GM18868 (cell line): ENCODE data around the gene ESM1.
A peak's percentile ranks its signal among the peaks of the same experiment; 100 is the strongest.

Experiments used
- ATAC-seq: cut with Tn5 transposase; IDR thresholded peaks from one replicate; pipeline ENCODE4 v1.9.1; 2021; ENCODE audit warnings: mild to moderate bottlenecking, moderate library complexity; ENCODE audit not compliant: unreplicated experiment

Gene ESM1

DNA sequence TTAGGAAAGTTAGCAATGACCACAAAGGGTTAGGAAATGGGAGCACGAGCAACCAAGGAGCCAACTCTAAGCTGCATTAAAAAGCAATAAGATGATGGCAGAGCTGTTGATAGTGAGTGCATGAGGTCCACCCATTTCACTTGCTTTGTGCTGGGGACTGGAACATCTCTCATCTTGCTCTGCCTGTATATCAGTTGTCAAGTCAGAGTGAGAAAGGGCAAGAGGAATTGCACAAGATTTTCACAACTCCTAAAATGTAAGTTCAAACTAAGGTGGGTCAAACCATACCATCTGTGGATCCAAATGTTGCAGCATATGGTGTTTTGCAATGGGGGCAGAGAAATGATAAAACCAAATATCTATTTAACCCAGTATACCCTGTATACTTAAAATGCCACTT, 2.8 kb upstream of the ESM1 start:
- no peak for ATAC-seq

DNA sequence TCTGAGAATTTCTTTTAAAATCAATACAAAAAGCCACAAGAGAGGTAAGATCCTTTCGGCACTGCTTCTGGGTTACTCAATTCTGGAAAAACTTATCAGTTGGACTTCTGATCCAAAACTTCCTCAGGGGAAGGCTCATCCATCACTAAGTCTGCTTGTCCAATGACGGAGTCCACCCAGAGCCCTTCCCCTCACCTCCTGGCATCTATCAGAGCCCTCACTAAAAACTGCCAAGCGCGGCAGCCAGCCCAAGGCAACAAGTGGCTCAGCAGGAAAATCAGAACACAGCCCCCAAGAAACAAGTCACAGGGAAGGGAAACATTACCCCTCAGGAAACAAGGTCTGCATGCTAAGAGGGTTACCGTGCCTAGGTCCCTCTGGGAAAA, 869 bp upstream of the ESM1 start:
- ATAC-seq = no peak

DNA sequence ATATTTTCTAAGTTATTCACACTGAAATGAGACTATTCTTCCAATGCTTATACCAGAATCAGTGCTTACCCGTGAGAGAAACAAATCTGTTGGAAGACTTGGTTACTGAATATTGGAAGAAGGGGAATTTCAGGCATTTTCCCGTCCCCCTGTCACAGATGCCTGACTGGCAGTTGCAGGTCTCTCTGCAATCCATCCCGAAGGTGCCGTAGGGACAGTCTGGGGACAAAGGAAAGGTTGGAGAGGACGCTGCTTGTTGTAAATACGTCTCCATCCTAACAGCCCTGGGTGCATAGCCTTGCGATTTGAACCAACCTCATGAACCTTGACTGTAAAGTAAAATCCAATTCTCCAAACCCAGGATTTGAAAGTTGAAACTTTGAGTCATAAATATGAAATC, 3.5 kb downstream of the ESM1 start:
- no peak for ATAC-seq

DNA sequence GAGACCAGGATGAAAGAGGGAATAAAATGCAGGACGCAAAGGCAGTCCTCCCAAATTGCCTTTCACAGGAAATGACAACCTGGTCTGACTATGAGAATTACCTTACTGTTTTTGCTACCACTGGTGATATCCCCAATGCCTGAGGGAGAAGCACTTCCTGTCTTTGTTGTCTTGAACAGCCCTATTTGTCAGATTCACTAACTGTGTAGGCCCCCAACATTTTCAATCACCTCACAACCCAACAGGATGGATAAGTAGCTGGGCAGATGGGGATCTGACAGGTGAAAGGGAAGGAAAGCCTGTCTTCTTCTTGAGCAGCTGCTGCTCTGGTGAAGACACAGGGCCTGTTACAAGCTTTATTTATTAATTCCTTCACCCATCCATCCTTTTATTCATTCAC, 9.7 kb downstream of the ESM1 start:
- ATAC-seq = no peak

DNA sequence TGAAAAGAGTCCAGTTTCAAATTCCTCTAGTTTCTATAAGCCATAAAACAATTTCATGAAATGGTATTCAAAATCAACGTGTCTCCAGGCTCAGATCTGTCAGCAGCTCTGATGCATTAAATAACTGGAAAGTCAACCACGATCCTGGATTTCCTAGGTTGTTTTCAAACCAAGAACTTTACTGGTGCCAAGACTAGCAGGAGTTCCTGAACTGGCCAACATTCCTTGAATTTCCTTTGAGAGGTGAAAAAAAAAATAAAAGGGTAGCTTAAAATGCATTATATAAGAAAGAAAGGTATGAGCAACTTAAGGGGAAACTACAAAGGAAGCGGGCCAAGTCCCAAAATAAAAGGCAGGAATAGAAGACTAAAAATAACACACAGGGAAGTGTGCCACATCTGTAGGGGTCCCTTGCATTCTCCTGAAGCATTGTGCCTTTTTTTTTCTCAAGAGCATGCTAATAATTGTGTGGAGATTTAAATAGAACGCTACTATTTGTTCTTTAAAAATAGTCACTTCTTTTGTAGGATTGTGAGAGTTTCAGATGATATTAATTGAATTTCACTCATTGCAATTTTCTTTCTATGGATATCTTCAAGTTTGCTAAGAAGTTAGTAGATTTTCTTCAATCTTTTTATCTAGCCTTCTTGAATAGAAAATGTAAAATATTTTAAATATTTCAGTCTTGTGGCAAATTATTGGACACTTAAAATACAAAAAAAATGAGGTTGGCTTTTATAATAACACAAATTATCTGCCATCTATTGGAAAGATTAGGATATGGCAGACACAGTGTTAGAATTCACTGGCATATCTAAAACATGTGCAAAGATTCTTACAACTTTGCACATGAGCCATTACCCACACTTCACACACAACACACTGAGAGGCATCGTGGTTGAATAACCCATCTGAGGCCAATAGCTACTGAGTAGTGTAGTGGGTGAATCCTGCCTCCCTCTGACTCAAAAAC, 15.3 kb downstream of the ESM1 start:
- no peak for ATAC-seq

DNA sequence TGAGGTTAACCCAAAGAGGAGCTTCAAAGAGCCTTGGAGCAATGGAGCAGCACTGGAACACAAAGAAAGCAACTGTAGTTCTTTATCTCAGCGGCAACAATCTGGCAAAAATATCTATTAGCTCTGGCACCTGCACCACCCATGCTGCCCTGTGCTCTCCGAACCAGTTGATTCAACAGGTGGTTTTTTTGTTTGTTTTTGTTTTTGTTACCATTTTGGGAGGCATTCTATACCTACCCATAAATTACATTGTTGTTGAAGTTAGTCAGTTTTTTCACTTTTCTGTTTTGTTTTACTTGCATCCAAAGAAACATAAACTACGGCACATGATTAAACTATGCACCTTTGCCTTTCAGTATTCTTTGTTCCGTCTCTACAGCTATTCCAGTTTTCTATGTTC, 16.2 kb downstream of the ESM1 start:
- no peak for ATAC-seq

DNA sequence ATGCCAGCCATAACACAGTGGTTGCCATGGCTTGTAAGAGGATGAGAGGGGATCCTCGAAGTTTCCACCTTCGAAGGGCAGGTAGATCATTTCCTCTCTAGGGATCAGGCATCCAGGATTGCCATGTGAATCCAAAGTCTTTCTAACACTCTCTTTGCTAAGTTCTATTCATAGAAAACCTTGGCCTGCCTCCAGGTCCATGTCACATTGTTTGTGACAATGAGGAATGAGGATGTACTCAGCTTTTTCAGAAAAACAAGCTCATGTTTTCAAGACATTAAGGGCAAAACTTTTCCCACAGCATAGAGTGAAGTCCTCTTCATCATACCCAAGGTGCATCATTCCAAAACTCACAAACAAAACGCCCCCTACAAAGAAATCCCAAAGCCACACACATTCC, 19.6 kb downstream of the ESM1 start:
- ATAC-seq = no peak

DNA sequence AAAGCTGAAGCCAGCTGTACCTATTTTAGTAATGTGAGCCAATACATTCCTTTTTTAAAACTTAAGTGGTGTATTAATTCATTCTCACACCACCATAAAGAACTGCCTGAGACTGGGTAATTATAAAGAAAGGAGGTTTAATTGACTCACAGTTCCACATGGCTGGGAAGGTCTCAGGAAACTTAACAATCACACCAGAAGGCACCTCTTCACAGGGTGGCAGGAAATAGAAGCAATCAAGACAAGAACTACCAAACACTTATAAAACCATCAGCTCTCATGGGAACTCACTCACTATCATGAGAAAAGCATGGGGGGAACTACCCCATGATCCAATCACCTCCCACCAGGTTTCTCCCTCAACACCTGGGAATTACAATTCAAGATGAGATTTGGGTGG, 21.0 kb downstream of the ESM1 start:
- no peak for ATAC-seq

DNA sequence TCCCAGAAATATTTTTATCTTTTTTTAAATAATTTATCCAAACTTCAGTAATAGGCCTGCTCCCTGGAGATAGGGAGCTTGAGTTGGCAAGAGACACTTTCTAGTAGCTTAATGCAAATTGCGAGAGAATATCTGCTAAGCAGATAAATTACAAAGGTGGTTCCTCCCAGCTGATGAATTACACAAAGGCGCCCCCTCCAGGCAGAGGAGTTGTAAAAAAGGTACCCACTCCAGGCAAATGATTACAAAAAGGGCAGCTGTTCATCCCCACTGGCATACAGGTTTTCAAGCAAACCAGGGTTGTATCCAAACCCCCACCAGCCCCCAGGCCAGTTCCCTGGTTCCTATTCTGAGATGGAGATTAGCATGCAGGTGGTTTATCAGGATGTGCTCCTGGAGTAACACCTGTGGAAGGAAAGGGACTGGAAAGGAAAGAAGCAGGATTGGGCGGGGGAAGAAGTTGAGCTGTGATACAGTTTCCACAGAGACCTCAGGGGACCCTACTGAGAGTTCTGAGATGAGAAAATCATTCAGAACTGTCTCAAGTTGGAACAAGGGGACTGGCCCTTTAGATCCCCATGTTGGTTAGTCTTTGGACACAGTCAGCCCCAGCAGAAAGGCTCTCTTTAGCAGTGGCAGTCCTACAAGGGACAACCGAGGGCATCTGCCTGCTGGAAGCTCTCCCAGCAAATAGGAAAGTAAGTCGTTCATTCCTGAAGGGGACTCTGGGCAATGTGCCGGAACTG, 25.5 kb downstream of the ESM1 start:
- no peak for ATAC-seq

DNA sequence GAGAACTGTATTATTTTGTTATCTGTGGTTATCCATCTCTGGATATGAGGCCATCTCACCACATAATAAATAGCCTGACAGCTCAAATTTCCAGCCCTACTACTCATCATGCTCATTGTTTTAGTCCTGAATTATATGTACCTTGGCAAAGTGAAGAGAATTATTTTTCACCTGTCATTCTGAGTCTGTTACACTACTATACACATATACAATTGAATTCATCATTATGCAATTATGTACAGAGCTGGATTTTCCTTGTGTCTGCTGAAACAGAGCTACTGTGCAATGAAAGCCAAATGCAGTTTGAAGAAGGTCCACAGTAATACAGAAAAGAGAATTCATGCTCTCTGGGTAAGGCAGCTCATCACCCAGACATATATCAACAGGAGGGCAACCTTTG, 28.5 kb downstream of the ESM1 start:
- ATAC-seq = no peak

DNA sequence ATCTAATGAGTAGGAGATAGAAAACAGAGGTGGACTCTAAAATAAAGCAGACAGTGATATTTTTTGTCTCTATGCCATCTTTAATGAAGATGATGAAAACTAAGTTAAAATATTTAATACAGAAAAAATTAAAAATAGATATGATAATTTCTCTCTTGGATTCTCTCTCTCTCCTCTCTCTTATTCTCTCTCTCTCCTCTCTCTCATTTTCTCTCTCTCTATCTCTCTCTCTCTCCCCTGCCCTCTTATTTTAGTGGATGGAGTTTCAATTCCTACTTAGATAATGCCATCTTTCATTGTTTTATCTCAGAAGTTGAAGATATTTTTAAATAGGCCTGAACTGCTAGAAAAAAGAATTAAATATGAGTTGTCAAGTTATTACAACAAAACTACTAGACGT, 38.2 kb downstream of the ESM1 start:
- no peak for ATAC-seq

DNA sequence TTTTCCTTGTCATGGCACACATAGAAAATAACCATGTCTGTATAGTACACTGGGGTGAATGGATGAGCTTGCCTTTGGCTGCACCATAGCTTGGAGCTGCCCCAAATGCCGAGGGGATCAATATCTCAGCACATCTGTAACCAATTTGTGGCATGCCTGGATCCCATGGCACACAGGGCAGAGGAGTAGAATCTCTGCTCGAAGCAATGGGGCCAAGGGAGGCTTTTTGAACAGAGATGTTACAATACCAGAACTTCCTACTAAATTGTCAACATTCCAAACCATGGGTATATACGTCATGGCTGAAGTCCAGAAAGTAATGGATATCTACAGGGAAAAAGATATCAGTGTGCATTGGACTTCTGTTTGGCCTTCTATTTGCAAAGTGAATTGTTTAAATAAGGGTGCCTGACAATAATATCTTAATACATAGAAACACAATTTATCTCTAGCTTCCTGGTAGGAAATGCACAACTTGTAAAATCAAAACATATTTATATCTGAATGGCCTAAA, 39.0 kb downstream of the ESM1 start:
- no peak for ATAC-seq

DNA sequence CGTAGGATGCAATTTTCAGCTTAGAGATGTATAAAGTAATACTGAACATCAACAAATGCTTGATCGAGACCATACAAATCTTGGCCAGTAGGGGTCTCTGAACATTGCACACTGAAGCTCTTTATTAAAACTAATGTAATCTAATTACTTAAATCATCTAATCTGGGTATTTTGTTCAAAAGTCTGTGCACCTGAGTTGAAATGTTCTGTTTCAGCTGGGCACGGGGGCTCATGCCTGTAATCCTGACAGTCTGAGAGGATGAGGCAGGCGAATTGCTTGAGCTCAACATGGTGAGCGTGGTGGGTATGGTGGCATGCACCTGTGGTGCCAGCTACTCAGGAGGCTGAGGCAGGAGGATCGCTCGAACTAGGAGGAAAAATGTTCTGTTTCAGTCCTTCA, 41.0 kb downstream of the ESM1 start:
- peak; percentile 60 for ATAC-seq

DNA sequence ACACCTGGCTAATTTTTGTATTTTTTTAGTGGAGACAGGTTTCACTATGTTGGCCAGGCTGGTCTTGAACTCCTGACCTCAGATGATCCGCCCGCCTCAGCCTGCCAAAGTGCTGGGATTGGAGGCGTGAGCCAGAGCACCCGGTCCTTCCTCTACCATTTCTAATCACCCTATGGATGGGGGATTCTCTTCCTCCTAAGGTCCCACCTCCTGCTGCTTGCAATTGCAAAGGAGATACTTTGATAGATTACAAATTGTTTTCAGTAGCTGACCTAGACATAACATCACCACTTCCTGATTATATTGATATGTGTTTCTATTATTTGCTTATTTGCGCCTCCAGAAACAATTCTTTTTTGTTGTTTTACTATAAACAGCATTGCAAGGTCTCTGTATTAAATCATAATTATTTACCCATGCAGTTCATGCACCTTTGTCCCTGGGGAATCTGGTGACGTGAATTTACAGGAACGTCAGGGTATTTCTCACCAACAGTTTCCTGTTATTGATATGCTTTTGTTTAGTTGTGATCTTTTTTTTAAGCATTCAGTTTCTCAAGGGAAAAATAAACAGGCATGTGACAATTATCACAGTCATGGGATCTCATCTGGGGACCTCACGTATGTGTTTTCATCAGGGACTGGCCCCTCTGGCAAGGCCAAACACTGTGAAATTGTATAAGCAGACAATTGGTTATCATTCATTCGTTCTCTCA, 43.2 kb downstream of the ESM1 start:
- no peak for ATAC-seq

DNA sequence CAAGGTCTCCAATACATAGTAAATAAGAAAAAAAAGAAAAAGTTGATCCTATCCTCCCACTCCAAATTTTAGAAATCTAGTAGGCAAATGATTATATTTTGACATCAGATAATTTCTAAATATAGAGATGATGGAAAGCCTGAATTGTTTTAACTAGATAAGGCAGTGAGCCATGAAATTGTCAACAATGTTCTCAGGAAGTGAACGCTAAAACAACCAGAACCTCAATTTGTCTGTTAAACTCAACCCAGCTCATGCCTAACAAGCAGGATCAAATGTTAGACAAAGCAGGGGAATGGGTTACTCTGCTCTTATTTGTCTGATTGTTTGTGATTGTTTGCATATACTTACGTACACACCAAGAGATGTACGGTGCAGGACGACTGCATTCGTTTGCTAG, 49.2 kb downstream of the ESM1 start:
- no peak for ATAC-seq

DNA sequence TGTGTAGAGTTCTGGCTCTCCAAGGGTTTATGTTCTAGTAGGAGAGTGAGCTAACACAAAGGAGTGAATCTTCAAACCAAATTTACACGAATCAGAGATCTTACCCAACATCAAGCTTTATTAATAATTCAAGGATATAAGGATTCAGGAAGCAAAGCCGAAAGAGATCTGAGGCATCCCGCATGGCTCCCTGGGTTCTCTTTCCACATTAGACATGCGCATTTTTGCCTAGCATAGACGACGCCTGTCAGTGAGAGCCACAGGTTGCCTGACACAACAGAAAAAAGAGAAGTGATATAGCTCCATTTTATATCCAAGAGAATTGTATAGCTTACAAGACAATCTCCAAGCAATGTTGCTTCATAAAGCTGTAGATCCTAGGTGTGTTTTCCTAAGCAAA, 52.6 kb downstream of the ESM1 start:
- ATAC-seq = no peak

DNA sequence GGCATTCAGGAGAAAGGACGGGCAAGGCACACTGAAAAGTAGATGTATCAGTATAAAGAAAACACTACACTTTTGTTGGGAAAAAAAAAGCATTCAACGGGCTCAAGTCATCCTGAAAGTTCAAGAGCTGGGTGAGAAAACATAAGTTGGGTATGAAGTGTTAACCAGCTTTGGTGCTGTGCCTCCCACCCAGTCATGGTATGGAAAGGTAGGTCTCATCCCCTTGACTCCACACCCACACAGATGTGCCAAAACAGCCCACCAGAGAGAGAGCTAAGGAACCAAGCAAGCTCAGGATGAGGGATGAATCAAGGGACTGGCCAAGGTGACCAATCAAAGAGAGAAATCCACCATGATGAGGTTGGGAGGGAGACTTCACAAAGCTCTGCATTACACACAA, 54.7 kb downstream of the ESM1 start:
- no peak for ATAC-seq
